GM21737 (cell line): ENCODE results near the gene RPLP1.
"Not testable (repeated sequence)": the region's sequence is repeated elsewhere in the genome, so short reads cannot be mapped to it uniquely, and the experiment has no call there.

Source experiments
- ATAC-seq: cut with Tn5 transposase; IDR thresholded peaks from one replicate; pipeline ENCODE4 v1.9.1; 2021; ENCODE audit warnings: mild to moderate bottlenecking, moderate library complexity; ENCODE audit not compliant: unreplicated experiment

Gene RPLP1

DNA sequence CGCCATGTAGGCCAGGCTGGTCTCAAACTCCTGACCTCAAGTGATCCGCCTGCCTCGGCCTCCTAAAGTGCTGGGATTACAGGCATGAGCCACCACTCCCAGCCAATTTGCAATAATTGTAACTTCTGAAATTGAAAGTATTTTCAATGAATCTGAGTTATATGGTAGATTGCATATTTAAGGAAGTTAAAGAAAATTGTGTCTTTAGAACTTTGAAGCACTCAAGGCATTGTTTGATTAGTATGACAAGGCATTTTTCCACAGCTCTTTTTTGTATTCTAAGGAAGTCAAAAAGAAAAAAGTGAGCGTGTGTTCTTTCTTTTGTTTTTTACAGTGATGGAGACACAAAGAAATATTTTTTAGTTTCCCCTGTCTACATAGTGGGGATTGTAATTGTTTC is 15.7 kb upstream of the RPLP1 start:
- ATAC-seq: no peak

- no peak for ATAC-seq
Observed at GRCh38 chr15:69439623-69440022, 13.0 kb upstream of the RPLP1 start.

- no peak for ATAC-seq
Observed at GRCh38 chr15:69443032-69443611, 9.5 kb upstream of the RPLP1 start.

DNA sequence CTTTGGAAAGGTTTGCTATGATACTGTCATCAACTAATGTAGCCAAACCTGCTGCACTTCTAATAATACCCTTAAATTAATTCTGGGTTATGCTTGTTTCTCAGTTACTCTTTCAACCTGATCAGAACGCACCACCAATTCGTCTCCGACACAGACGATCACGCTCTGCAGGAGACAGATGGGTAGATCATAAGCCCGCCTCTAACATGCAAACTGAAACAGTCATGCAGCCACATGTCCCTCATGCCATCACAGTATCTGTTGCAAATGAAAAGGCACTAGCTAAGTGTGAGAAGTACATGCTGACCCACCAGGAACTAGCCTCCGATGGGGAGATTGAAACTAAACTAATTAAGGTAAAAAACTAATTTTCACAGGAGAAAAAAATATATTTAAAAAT is 7.9 kb upstream of the RPLP1 start:
- no peak for ATAC-seq

DNA sequence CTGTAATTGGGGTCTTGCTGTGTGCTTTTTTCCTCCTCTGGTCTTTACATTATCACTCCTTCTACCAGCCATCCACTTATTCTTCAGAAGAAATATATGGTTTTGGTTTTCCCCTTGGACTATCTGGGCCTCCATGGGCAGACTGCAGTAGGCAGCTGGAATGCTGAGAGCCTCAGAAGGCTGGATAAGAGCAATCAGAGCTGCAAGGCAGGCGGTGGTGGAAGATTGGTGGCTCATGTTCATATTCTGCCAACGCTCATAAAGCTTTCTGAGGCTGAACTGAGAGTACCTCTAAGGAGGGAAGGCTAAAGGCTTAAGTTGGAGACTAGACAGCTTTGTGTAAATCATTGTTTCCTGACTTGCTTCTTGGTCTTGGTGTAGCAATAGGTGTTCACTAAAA is 5.7 kb upstream of the RPLP1 start:
- no peak for ATAC-seq

DNA sequence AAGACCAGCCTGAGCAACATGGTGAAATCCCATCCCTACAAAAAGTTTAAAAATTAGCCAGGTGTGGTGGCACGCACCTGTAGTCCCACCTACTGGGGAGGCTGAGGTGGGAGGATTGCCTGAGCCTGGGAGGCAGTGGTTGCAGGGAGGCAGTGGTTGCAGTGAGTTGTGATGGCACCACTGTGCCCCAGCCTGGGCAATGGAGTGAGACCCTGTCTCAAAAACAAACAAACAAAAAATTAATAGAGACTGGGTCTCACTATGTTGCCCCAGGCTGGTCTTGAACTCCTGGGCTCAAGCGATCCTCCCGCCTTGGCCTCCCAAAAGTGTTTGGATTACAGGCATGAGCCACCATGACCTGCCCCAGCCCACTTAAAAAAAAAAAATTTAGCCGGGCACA is 2.4 kb upstream of the RPLP1 start:
- not testable (repeated sequence) for ATAC-seq

DNA sequence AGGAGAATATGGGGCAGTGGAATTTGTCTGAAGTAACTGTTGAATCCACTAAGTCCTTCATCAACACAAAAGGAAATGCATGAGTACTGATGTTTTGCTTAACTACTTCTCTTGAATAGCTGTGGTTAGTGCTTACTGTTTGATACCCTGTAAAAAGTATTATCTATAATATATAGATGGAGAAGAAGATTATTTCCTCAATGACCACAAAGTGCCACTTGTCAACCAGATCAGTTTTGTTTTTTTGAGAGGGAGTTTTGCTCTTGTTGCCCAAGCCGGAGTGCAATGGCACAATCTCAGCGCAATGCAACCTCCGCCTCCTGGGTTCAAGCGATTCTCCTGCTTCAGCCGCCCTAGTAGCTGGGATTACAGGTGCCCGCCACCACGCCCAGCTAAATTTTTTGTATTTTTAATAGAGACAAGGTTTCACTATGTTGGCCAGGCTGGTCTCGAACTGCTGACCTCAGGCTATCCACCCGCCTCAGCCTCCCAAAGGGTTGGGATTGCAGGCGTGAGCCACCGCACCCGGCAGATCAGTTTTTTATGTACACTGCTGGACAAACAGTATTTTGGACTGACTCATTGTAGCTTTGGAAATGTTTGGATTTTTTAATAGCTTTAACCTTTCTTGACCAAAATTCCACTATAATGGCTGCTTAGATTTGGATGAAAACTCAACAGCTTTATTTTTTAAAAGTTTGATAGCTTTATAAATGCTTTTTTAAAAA is 1.5 kb upstream of the RPLP1 start:
- no peak for ATAC-seq

- ATAC-seq: peak; percentile 31
Observed at GRCh38 chr15:69451951-69452691, 497 bp upstream of the RPLP1 start.

DNA sequence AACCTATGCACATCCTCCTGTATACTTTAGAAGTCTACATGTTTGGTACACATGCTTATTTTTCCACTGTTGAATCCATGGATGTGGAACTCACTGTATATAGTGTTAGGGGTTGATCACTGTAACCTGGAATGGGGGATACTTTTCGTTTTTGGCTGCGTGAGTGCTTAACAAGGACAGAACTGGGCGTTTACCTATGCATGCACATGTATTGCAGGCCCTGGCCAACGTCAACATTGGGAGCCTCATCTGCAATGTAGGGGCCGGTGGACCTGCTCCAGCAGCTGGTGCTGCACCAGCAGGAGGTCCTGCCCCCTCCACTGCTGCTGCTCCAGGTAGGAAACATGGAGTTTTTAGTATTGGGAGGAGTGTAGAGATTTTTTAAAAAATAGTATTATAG is 2.3 kb downstream of the RPLP1 start:
- no peak for ATAC-seq

GRCh38 chr15:69456208-69457166 is 3.9 kb downstream of the RPLP1 start:
- ATAC-seq: no peak

- no peak for ATAC-seq
Observed at GRCh38 chr15:69457304-69458280, 5.0 kb downstream of the RPLP1 start.

- ATAC-seq: no peak
Observed at GRCh38 chr15:69459066-69459465, 6.4 kb downstream of the RPLP1 start.

DNA sequence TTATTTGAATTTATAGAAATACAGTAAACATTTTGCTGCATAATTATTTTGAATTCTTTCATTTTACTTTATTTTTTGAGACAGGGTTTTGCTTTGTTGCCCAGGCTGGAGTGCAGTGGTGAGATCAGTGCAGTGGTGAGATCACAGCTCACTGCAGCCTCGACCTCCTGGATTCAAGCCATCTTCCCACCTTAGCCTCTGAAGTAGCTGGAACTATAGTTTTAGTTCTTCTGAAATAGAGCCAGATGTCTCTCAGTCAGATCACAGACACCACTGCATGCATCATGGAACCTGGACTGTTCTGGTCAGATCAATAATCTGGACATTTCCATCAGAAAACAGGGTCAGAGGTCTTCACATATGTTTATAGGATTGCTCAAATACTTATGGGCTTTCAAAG is 7.9 kb downstream of the RPLP1 start:
- no peak for ATAC-seq

GRCh38 chr15:69462030-69462492 is 9.4 kb downstream of the RPLP1 start:
- ATAC-seq: peak; percentile 6

DNA sequence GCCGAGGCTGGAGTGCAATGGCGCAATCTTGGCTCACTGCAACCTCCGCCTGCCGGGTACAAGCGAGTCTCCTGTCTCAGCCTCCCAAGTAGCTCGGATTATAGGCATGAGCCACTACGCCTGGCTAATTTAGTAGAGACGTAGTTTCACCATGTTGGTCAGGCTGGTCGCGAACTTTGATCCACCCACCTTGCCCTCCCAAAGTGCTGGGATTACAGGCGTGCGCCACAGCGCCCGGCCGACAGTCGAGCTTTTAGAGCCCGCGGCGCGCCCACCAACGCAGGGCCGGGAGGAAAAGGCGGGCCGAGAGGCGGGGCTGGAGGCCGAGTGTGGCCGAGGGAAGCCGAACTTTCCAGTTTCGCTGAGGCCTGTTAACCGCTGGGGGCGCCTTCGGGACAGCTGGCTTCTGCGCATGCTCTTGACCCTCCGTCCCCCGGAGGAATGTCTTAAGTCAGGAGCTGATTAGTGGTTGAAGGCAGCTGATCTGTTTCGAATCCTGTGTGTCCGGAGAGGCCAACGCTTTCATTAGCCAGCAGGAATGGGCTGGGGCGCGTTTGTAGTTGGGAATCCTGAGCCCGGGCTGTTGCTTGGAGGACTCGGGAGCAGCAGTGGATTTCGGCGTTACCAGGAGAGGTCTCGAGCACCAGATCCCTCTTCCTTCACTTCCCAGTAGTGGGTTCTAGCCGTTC is 10.0 kb downstream of the RPLP1 start:
- ATAC-seq: peak; percentile 81

DNA sequence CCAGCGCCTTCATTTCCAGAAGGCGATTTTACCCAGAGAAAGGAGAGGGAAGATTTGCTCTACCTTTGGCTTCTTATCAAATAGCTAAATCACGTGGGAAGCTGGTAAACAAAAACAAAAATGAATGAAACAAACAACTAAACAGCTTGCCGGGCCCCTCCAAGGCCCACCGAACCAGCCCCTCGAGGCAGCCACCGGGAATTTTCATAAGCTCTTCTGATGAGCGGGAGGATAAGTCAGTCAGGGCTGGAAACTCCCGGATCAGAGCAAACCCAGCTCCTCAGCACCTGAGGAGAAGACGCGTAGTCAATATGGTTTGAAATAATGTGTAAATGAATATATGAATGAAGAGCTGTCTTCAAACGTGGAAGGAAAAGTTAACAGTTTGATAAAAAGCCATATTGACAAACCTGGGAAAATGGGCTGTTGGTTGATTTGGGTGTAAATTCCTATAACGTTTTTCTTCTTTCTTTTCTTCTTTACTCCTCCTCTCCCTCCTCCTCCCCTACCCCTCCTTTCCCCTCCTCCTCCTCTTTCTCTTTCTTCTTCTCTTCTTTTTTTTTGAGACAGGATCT is 10.7 kb downstream of the RPLP1 start:
- no peak for ATAC-seq

DNA sequence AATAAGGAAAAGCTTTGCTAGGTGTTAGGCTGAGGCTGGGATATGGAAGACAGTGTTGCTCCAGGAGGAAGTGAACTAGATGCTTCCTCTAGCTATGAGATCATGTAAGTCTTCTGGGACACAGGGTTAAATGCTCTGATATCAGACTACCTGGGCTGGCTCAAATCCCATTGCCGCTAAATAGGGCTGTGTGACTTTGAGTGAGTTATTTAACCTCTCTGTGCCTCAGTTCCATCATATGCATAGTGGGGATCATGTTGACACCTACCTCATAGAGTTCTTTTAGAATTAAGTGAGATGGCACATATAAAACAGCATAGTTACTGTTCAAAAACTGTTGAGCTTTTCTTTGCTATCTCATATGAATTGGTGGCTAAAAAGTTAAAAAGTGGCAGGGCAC is 12.6 kb downstream of the RPLP1 start:
- ATAC-seq: no peak

DNA sequence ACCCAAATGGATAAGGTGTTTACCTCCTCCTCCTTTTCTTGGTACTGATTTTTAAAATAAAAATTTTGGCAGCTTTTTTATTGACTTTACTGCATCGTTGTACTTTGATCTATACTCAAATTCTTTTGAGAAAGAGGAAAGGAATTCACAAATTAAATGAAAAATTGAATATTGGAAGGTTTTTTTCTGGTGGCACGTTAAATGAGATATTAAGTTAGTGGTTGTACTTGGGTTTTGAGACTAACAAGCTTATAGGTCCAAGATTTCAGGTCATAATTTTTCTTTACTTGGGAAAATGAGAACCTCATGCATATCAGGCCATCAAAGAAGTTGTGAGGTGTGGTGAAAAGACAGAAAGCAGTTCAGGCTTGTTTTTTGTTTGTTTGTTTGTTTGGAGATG is 14.1 kb downstream of the RPLP1 start:
- ATAC-seq: no peak

GRCh38 chr15:69467636-69468035 is 15.0 kb downstream of the RPLP1 start:
- ATAC-seq: no peak
